Neural progenitor cell (in vitro differentiated cells): ENCODE measurements around the gene SEMA3C.

ENCODE experiments used
- CTCF ChIP-seq: fragments of 200-600 bp; sonication (generic); IDR thresholded peaks from 2 replicates; pipeline ENCODE4 v1.5.1; 2017; ENCODE audit warnings: antibody characterized with exemption, mild to moderate bottlenecking
- EZH2phosphoT487 ChIP-seq: fragments of 200-600 bp; sonication (generic); IDR thresholded peaks from 2 replicates; pipeline ENCODE4 v1.6.1; 2017; ENCODE audit warnings: antibody characterized with exemption

GRCh38 chr7:80819503-80819902 is 99.3 kb downstream of the SEMA3C start:
- TF ChIP-seq CTCF (no peak), EZH2phosphoT487 (no peak)
